Activated CD8-positive, alpha-beta T cell treated with anti-CD3 and anti-CD28 coated beads for 36 hours (primary cell): Measurements from ENCODE around the gene CGB2. TPM values are rescaled to one million over a fixed set of nuclear protein-coding genes. Genes with fewer than 3 reads are reported as not detected.
"Not testable (repeated sequence)": the region's sequence is repeated elsewhere in the genome, so short reads cannot be mapped to it uniquely, and the experiment has no call there.

Experiments
- ATAC-seq: fragments of 200-7000 bp; cut with Tn5 transposase; one replicate; pipeline ENCODE4 v1.10.0; 2021; ENCODE audit warnings: mild to moderate bottlenecking, moderate library complexity
- CTCF ChIA-PET: fragments of 350-600 bp; sonication (Branson Sonifier 250); formaldehyde crosslinking; loops from one replicate; lab custom pipeline; 2021; ENCODE audit warnings: antibody characterized with exemption; lab: Charles Lee
- POLR2A ChIA-PET: fragments of 350-600 bp; sonication (Branson Sonifier 250); formaldehyde crosslinking; loops from one replicate; lab custom pipeline; 2021; ENCODE audit warnings: antibody characterized with exemption; lab: Charles Lee
- DNase-seq: peaks from one replicate; pipeline ENCODE4 v3.0.0-alpha.2; 2020
- H3K27ac Mint-ChIP-seq: one replicate; pipeline ENCODE4 v1.8.0; 2021; ENCODE audit warnings: mild to moderate bottlenecking, mixed read lengths
- H3K27me3 Mint-ChIP-seq: one replicate; pipeline ENCODE4 v1.8.0; 2021; ENCODE audit warnings: mixed read lengths
- H3K36me3 Mint-ChIP-seq: one replicate; pipeline ENCODE4 v1.8.0; 2021; ENCODE audit warnings: low read depth, mixed read lengths
- H3K4me1 Mint-ChIP-seq: one replicate; pipeline ENCODE4 v1.8.0; 2021; ENCODE audit warnings: low read depth, mixed read lengths
- H3K4me3 Mint-ChIP-seq: one replicate; pipeline ENCODE4 v1.8.0; 2021; ENCODE audit warnings: mild to moderate bottlenecking, moderate library complexity, mixed read lengths
- H3K9me3 Mint-ChIP-seq: one replicate; pipeline ENCODE4 v1.8.0; 2021; ENCODE audit warnings: mixed read lengths
- intact Hi-C: fragments of 100-400 bp; cut with micrococcal nuclease; formaldehyde crosslinking; loops from one replicate; pipeline ENCODE4 v1.10.0; 2022
- total RNA-seq, 2 experiments: library from RNA; stranded (reverse); gene quantifications; one replicate each; pipeline ENCODE4 v1.2.3, GENCODE V29; 2021
- TF ChIP-seq, protein P1 (sequence below): fragments of 200-600 bp; IDR thresholded peaks from one replicate; pipeline ENCODE4 v1.8.0; 2022; ENCODE audit warnings: antibody characterized with exemption, mild to moderate bottlenecking

The CGB2 gene
- total RNA-seq, 2 experiments from 2014 or later = not detected

DNA sequence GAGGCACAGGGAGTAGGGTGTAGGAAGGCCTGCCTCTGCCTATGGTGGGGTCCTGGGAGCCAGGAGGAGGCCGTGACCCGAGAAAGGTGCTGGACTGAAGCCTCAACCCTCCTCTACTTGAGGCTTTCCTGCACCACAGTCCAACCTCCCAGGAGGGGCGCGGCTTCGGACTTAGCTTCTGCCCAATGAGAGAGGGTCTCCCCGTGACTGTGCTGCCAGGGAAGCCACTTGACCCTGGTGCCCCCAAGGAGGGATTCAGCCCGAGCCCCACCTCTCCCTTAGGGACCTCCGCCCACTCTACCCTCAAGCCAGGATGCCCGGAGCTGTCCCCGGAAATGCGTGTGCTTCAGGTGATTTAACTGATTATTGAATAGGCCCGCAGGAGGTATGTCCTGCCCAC is 17.3 kb downstream of the CGB2 start, which contains the start of gene CGB8:
CGB8 (minus strand) TSS at position 101 of the 400 bp plus-strand sequence. CDS start 372 bp downstream, outside the sequence.
- intact Hi-C loops, H3K4me3 Mint-ChIP-seq, CTCF ChIA-PET, H3K36me3 Mint-ChIP-seq, H3K9me3 Mint-ChIP-seq, H3K27me3 Mint-ChIP-seq, H3K27ac Mint-ChIP-seq, POLR2A ChIA-PET, ATAC-seq, DNase-seq, H3K4me1 Mint-ChIP-seq: not testable (repeated sequence)

DNA sequence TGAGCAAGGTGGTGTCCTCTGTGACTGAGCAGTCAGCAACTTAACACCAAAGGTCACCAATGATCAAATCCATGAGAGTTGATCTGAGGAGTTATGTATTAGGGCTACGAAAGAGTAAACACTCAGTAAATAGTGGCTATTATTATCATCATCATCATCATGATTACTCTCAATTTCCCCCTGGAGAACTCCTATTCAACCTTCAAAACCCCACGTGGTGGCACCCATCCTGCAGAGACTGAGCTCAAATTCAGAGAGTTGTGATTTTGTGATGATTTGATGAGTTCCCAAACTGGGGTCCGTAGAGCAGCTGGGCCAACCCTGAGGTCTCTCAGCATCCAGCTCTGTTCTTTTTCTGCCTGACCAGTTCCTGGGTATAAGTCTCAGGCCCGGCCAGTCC is 18.1 kb downstream of the CGB2 start:
- ATAC-seq, H3K9me3 Mint-ChIP-seq, H3K27ac Mint-ChIP-seq, H3K27me3 Mint-ChIP-seq, CTCF ChIA-PET, DNase-seq, intact Hi-C loops, POLR2A ChIA-PET, H3K4me3 Mint-ChIP-seq, H3K4me1 Mint-ChIP-seq, H3K36me3 Mint-ChIP-seq: not testable (repeated sequence)

DNA sequence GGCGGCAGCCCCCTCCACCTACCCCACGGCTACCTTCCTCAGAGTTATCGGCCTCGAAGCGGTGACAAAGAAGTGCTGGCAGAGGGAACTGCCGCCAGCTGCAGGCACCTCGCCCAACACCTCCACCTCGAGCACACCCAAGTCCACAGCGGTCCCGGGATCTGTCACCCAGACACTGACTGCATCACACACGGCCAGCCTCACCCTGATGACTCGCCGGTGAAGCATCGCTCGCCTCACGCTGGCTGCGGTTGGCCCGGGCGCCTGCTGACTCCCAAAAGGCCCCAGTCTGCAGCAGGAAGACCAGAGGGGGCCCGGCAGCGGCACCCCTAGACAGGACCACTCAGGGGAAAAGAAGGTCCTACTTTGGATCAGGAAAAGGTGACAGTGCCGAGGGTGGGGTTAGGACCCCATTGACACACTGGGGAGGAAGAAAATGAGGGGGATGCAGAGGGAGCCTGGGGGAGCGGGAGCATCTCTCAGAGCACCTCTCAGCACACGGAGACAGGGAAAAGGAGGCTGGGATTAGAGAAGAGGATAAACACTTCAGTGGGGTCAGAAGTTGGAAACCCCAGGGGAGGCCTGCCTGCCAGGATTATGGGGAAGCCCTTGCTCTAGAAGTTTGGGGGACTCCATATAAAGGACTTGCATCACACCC is 18.8 kb downstream of the CGB2 start:
- POLR2A ChIA-PET = not testable (repeated sequence)

DNA sequence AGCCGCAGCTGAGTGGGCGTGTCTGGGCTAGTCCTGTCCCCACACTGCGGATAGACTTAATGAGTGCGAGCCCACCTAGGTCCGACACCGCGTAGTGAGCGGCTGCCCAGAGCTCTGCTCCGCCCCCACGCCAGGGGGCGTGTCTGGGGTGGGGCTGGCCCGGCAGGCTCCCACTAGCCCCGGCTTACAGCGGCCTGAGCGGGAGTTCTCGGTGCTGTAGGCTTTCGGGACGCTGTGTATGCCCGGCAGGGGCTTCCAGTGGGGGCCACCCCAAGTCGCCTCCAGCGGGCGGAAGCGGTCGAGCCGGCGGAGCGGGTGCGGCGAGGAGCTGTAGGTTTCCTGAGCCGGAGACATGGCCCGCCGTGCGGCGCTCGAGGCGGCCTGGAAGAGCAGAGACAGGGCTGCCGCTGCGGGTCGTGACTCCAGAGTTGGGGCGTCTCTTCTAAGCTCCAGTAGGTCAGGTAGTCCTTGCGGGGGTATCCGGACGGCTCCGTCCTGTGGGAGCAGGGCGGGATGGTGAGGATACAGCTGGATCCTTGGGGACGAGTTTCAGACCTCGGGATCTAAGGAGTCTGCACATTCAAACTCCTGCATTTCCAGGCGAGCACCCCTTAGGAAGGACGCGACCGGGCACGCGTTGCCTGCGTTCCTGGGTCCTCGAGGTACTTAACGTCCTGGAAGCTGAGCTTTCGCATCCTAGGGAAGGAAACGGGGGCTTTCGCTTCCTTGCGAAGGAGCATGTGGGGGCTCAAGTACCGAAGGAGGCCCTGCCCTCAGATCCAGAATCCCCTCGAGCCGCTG is 24.6 kb downstream of the CGB2 start:
- POLR2A ChIA-PET = no interaction called here
- intact Hi-C loops = no loop called here
- H3K4me1 Mint-ChIP-seq = peaks cover 18% of the 10 kb centered on the region
- no peaks in the 10 kb centered on the region for H3K36me3 Mint-ChIP-seq
- CTCF ChIA-PET = interaction anchor here (1.1 to 2.3 kb wide), 3 partner anchors 18 to 63 kb away, joined by 3 to 8 read pairs (median 6); partner anchors contain the start of genes GYS1 and RUVBL2
- TF ChIP-seq, protein P1, sequence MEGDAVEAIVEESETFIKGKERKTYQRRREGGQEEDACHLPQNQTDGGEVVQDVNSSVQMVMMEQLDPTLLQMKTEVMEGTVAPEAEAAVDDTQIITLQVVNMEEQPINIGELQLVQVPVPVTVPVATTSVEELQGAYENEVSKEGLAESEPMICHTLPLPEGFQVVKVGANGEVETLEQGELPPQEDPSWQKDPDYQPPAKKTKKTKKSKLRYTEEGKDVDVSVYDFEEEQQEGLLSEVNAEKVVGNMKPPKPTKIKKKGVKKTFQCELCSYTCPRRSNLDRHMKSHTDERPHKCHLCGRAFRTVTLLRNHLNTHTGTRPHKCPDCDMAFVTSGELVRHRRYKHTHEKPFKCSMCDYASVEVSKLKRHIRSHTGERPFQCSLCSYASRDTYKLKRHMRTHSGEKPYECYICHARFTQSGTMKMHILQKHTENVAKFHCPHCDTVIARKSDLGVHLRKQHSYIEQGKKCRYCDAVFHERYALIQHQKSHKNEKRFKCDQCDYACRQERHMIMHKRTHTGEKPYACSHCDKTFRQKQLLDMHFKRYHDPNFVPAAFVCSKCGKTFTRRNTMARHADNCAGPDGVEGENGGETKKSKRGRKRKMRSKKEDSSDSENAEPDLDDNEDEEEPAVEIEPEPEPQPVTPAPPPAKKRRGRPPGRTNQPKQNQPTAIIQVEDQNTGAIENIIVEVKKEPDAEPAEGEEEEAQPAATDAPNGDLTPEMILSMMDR = no peak
- no peak overlapping the region for H3K27ac Mint-ChIP-seq
- H3K27me3 Mint-ChIP-seq = peaks cover 38% of the 10 kb centered on the region
- peak; percentile 69 for DNase-seq
- H3K4me3 Mint-ChIP-seq = peak overlapping the region; percentile 55
- H3K9me3 Mint-ChIP-seq = no peaks in the 10 kb centered on the region
- ATAC-seq = peak; percentile 74

More for the DNA sequence above, 18.8 kb downstream of the CGB2 start:
- H3K27me3 Mint-ChIP-seq, ATAC-seq, intact Hi-C loops, H3K4me1 Mint-ChIP-seq, DNase-seq, H3K27ac Mint-ChIP-seq, H3K36me3 Mint-ChIP-seq, H3K9me3 Mint-ChIP-seq, H3K4me3 Mint-ChIP-seq, CTCF ChIA-PET: not testable (repeated sequence)

DNA sequence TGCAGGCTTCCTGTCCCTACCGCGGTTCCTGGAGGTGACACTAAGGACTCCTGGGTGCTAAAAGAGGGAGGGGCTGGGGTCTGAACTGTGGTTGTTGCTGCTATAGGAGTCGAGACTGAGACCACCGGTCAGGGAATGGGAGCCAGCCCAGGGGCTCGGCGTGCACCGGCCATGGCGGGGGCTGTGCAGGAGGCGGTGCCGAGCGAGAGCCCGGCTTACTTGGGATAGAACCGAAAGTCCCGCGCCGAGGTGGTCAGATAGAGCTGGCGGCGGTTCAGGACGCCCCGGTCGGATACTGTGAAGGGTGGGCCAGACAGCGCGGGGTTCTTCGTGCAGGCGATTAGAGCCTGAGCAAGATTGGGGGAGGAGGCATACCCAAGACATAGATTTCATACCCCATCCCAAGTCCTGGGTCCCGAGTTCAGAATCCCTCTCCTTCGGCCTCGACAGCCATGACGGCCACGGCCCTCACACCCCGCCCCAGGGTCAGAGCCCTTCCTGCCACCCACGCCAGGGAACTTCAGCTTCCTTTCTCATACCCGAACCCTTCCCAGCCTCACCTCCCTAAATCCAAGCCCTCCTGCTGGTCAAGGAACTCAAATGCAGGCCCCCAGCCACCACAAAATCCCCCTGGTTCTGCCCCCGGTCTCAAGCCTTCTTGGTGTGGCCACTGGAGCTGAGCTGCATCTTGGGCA is 25.4 kb downstream of the CGB2 start:
- H3K9me3 Mint-ChIP-seq, H3K27ac Mint-ChIP-seq, DNase-seq, intact Hi-C loops, H3K36me3 Mint-ChIP-seq, ATAC-seq: not testable (repeated sequence)
- Mint-ChIP-seq H3K27me3 (peaks cover 39% of the 10 kb centered on the region), H3K4me1 (peaks cover 18% of the 10 kb centered on the region), H3K4me3 (peak overlapping the region; percentile 55)
- ChIA-PET CTCF (interaction anchor here (0.8 to 2.3 kb wide), 8 partner anchors 13 to 142 kb away, joined by 3 to 8 read pairs (median 4); partner anchors contain the start of genes GYS1 and RUVBL2), POLR2A (interaction anchor here (1.3 kb wide), 1 partner anchor 267 kb away, joined by 3 read pairs; no protein-coding TSS in a partner anchor)

DNA sequence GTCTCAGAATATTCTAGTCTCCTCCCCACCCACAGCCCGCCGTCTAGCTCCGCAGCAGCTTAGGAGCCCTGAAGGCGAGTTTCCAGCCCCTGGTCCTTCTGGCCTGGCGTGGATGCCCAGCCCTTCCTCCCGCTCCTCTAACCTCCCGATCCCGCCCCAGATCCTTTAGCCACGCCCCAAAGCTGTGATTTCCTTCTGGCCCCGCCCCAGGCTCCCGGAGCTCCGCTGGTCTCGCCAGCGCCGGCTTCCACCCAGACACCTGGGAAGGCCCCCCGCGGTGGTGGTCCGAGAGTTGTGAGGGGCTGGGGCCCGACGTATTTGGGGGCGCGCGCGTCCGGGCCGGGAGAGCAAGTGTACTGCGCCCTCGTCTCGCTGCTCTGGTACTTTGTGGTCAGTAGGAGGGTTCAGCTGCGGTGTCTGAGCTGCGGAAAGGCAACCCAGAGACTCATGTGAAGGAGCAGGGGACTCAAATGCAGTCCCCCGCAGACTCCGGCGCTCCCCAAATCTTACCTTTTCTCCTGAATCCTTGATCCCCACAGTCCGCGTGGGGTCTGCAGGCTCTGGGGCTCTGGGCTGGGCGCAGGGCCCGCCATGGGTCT is 26.0 kb downstream of the CGB2 start, which contains the start of gene CGB7:
CGB7 (minus strand) TSS at position 114 of the 599 bp plus-strand sequence. CDS start 2,374 bp downstream, outside the sequence.
- Mint-ChIP-seq H3K36me3 (no peaks in the 10 kb centered on the region), H3K4me1 (peaks cover 18% of the 10 kb centered on the region), H3K27ac (no peak within 1 kb of the TSS), H3K4me3 (peak within 1 kb of the TSS; percentile 55), H3K27me3 (peaks cover 39% of the 10 kb centered on the region), H3K9me3 (no peaks in the 10 kb centered on the region)
- intact Hi-C loops = no loop called here
- ATAC-seq = no peak
- POLR2A ChIA-PET = interaction anchor here (1.3 to 2.1 kb wide), 2 partner anchors 48 to 267 kb away, joined by 3 to 5 read pairs; no protein-coding TSS in a partner anchor
- DNase-seq = peak; percentile 38
- CTCF ChIA-PET = interaction anchor here (0.8 to 2.3 kb wide), 6 partner anchors 12 to 141 kb away, joined by 3 to 8 read pairs (median 4); partner anchors contain the start of genes GYS1 and RUVBL2
- TF ChIP-seq, protein P1 = no peak
